ENCODE results near the gene PDE2A. TPM values are rescaled to one million over a fixed set of nuclear protein-coding genes. Genes with fewer than 3 reads are reported as not detected.

Gene PDE2A
- total and polyA plus RNA-seq, 2 donors from 2014 or later: 12.6 to 42.0 TPM

GRCh38 chr11:72685560-72686480 lies 11.6 kb upstream of the PDE2A start:
- H3K4me1 ChIP-seq (ENCODE audit: control insufficient read depth in 2 of 3, insufficient read depth in 2 of 3, low read depth in 1 of 3, low read length in 3 of 3): peaks cover 0 to 4% (median 0%) of the 10 kb centered on the region in 3 donors
- no peak for TF ChIP-seq CTCF (IDR thresholded peaks at IDR 0.05; ENCODE audit: borderline replicate concordance, extremely low read depth, insufficient read depth)
- intact Hi-C loops (cut with DNase I): no loop called here
- H3K4me3 ChIP-seq (ENCODE audit: low read length in 3 of 3): no peak overlapping the region
- no peak overlapping the region for H3K27ac ChIP-seq (ENCODE audit: low read depth in 2 of 2, low read length in 2 of 2)
- H3K9me3 ChIP-seq (ENCODE audit: control insufficient read depth in 2 of 3, insufficient read depth in 1 of 3, low read length in 3 of 3): no peaks in the 10 kb centered on the region
- H3K36me3 ChIP-seq (ENCODE audit: control insufficient read depth in 2 of 3, insufficient read depth in 3 of 3, low read length in 3 of 3): peaks cover 0 to 21% (median 18%) of the 10 kb centered on the region in 3 donors
- no peaks in the 10 kb centered on the region for H3K27me3 ChIP-seq (ENCODE audit: control insufficient read depth, insufficient read depth, low read length)
- no peak overlapping the region for H3K9ac ChIP-seq (ENCODE audit: low read length in 3 of 3)
- FAIRE-seq: no peak
- DNase-seq: peak in 3 of 5 donors; percentile 36 to 84 (median 74)

- FAIRE-seq (no peak), DNase-seq (peak in 2 of 5 donors; percentile 45 to 84)
- no peak overlapping the region for H3K4me3 ChIP-seq (ENCODE audit: low read length in 3 of 3)
- intact Hi-C loops (cut with DNase I): no loop called here
- no peak overlapping the region for H3K27ac ChIP-seq (ENCODE audit: low read depth in 2 of 2, low read length in 2 of 2)
- TF ChIP-seq CTCF (IDR thresholded peaks at IDR 0.05; ENCODE audit: borderline replicate concordance, extremely low read depth, insufficient read depth): peak; percentile 43
- H3K9ac ChIP-seq (ENCODE audit: low read length in 3 of 3): no peak overlapping the region
- peaks cover 0 to 4% (median 0%) of the 10 kb centered on the region in 3 donors for H3K4me1 ChIP-seq (ENCODE audit: control insufficient read depth in 2 of 3, insufficient read depth in 2 of 3, low read depth in 1 of 3, low read length in 3 of 3)
- peaks cover 0 to 14% (median 13%) of the 10 kb centered on the region in 3 donors for H3K36me3 ChIP-seq (ENCODE audit: control insufficient read depth in 2 of 3, insufficient read depth in 3 of 3, low read length in 3 of 3)
- no peaks in the 10 kb centered on the region for H3K9me3 ChIP-seq (ENCODE audit: control insufficient read depth in 2 of 3, insufficient read depth in 1 of 3, low read length in 3 of 3)
- H3K27me3 ChIP-seq (ENCODE audit: control insufficient read depth, insufficient read depth, low read length): no peaks in the 10 kb centered on the region
Observed at GRCh38 chr11:72684236-72684912, 10.2 kb upstream of the PDE2A start.

- DNase-seq (peak; percentile 59 to 84 (median 74)), FAIRE-seq (no peak)
- H3K36me3 ChIP-seq (ENCODE audit: control insufficient read depth in 2 of 3, insufficient read depth in 3 of 3, low read length in 3 of 3): peaks cover 0 to 12% (median 12%) of the 10 kb centered on the region in 3 donors
- no peak overlapping the region for H3K4me3 ChIP-seq (ENCODE audit: low read length in 3 of 3)
- no peak overlapping the region for H3K9ac ChIP-seq (ENCODE audit: low read length in 3 of 3)
- TF ChIP-seq CTCF (IDR thresholded peaks at IDR 0.05; ENCODE audit: borderline replicate concordance, extremely low read depth, insufficient read depth): peak; percentile 95
- no peak overlapping the region for H3K27ac ChIP-seq (ENCODE audit: low read depth in 2 of 2, low read length in 2 of 2)
- peaks cover 0 to 4% (median 0%) of the 10 kb centered on the region in 3 donors for H3K4me1 ChIP-seq (ENCODE audit: control insufficient read depth in 2 of 3, insufficient read depth in 2 of 3, low read depth in 1 of 3, low read length in 3 of 3)
- no peaks in the 10 kb centered on the region for H3K9me3 ChIP-seq (ENCODE audit: control insufficient read depth in 2 of 3, insufficient read depth in 1 of 3, low read length in 3 of 3)
- H3K27me3 ChIP-seq (ENCODE audit: control insufficient read depth, insufficient read depth, low read length): no peaks in the 10 kb centered on the region
- intact Hi-C loops (cut with DNase I): no loop called here
Observed at GRCh38 chr11:72683782-72684200, 9.6 kb upstream of the PDE2A start.
